ENCODE measurements around the gene GLI1. TPM values are rescaled to one million over a fixed set of nuclear protein-coding genes. Genes with fewer than 3 reads are reported as not detected.
A peak's percentile ranks its signal among the peaks of the same experiment; 100 is the strongest.

GLI1 gene
- total and polyA plus RNA-seq, 8 donors: 1.9 to 38.3 (median 30.0) TPM

- intact Hi-C loops (cut with DNase I): loop anchor here in 1 of 2 donors (10.0 kb wide), 1 partner anchor 194 kb away; no protein-coding TSS in a partner anchor
- Histone ChIP-seq H3K4me1 (peaks cover 6 to 45% of the 10 kb centered on the region in 2 donors), H3K4me3 (peak overlapping the region; percentile 68 to 69), H3K36me3 (no peaks in the 10 kb centered on the region), H3K27ac (peak overlapping the region; percentile 73 to 87), H3K27me3 (peaks cover 3 to 56% of the 10 kb centered on the region in 2 donors), H3K9me3 (no peaks in the 10 kb centered on the region)
- ATAC-seq: peak; percentile 85
- DNase-seq: peak; percentile 94 to 98 (median 98)
- TF ChIP-seq CTCF (IDR thresholded peaks at IDR 0.05): peak; percentile 94 to 95
Observed at GRCh38 chr12:57459055-57459749, 383 bp upstream of the GLI1 start.

- peaks cover 6 to 45% of the 10 kb centered on the region in 2 donors for H3K4me1 ChIP-seq
- no peak for TF ChIP-seq CTCF (IDR thresholded peaks at IDR 0.05)
- ATAC-seq: no peak
- intact Hi-C loops (cut with DNase I): no loop called here
- peak overlapping the region; percentile 68 to 69 for H3K4me3 ChIP-seq
- H3K27ac ChIP-seq: peak overlapping the region in 1 of 2 donors; percentile 87
- H3K36me3 ChIP-seq: no peaks in the 10 kb centered on the region
- DNase-seq: no peak
- H3K9me3 ChIP-seq: no peaks in the 10 kb centered on the region
- H3K27me3 ChIP-seq: peaks cover 3 to 58% of the 10 kb centered on the region in 2 donors
Observed at GRCh38 chr12:57460468-57460784, 841 bp downstream of the GLI1 start.

GRCh38 chr12:57460841-57461275 is 1.3 kb downstream of the GLI1 start:
- Histone ChIP-seq H3K9me3 (no peaks in the 10 kb centered on the region), H3K36me3 (no peaks in the 10 kb centered on the region), H3K27ac (peak overlapping the region in 1 of 2 donors; percentile 87), H3K4me1 (peaks cover 6 to 45% of the 10 kb centered on the region in 2 donors), H3K27me3 (peaks cover 3 to 54% of the 10 kb centered on the region in 2 donors), H3K4me3 (peak overlapping the region; percentile 68 to 69)
- ATAC-seq: no peak
- DNase-seq: peak in 1 of 4 donors; percentile 64
- intact Hi-C loops (cut with DNase I): no loop called here
- TF ChIP-seq CTCF (IDR thresholded peaks at IDR 0.05): no peak

GRCh38 chr12:57461276-57461916 is 1.8 kb downstream of the GLI1 start:
- ATAC-seq: peak; percentile 46

More at GRCh38 chr12:57461276-57461916, 1.8 kb downstream of the GLI1 start:
- Histone ChIP-seq H3K27me3 (peaks cover 3 to 48% of the 10 kb centered on the region in 2 donors), H3K27ac (peak overlapping the region; percentile 42 to 87), H3K4me3 (peak overlapping the region; percentile 68 to 69), H3K36me3 (no peaks in the 10 kb centered on the region), H3K9me3 (no peaks in the 10 kb centered on the region), H3K4me1 (peaks cover 6 to 45% of the 10 kb centered on the region in 2 donors)
- DNase-seq: peak; percentile 73 to 93 (median 82)
- intact Hi-C loops (cut with DNase I): no loop called here
- TF ChIP-seq CTCF (IDR thresholded peaks at IDR 0.05): no peak

Data from left lung (tissue), 10 donors.